ENCODE results near the gene DGUOK. TPM values are rescaled to one million over a fixed set of nuclear protein-coding genes. Genes with fewer than 3 reads are reported as not detected.
"Not testable (repeated sequence)": the region's sequence is repeated elsewhere in the genome, so short reads cannot be mapped to it uniquely, and the experiment has no call there.

The DGUOK gene
- polyA plus RNA-seq (2012; ENCODE audit: missing spikeins) = 76.7 TPM

DNA sequence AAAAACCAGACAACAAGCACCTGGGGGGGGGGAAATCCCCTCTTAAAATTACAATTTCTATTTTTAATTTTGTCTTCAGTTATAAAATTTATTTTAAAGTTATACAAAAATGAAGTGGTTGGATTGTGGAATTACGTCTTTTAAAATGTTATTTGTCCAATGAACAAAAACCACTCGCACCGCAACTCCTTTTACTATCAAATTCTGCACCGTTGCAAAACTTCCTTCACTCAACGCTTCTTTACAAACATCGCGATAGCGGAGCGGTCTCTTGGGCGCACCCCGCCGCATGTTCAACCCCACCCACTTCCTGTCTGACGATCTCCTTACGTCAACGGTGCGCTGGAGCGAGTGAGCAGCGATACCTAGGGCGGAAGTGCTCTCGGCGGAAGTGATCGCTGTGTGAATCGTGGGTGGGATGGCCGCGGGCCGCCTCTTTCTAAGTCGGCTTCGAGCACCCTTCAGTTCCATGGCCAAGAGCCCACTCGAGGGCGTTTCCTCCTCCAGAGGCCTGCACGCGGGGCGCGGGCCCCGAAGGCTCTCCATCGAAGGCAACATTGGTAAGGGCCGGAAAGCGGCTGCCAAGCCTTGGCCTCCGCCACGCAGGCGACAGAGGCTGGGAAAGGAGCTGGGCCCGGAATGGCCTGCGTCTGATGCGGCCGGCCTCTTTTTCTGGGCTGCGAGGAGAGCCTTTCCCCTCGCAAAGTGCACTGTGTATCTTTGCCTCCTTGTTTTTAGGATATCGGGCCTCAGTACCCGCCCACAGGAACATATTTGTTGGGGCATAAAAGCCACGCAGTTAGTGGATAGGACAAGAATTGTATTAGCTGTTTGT lies at the start of gene DGUOK:
TSS of gene DGUOK (plus strand) at position 388 of the 835 bp plus-strand sequence. CDS start at position 419, 31 bp downstream.
- TF ChIP-seq TAF1 (IDR thresholded peaks at IDR 0.05; ENCODE audit: borderline replicate concordance, low read depth, low read length) (peak; percentile 89; the same call in 1 of the 2 replicates), POLR2A (IDR thresholded peaks at IDR 0.05; ENCODE audit: low read depth, low read length) (peak; percentile 97), POLR2AphosphoS5 (IDR thresholded peaks at IDR 0.05; ENCODE audit: low read depth, low read length) (peak; percentile 97)
- DNase-seq (ENCODE audit: insufficient read length) (peak; percentile 80), FAIRE-seq (peak; percentile 100)

DNA sequence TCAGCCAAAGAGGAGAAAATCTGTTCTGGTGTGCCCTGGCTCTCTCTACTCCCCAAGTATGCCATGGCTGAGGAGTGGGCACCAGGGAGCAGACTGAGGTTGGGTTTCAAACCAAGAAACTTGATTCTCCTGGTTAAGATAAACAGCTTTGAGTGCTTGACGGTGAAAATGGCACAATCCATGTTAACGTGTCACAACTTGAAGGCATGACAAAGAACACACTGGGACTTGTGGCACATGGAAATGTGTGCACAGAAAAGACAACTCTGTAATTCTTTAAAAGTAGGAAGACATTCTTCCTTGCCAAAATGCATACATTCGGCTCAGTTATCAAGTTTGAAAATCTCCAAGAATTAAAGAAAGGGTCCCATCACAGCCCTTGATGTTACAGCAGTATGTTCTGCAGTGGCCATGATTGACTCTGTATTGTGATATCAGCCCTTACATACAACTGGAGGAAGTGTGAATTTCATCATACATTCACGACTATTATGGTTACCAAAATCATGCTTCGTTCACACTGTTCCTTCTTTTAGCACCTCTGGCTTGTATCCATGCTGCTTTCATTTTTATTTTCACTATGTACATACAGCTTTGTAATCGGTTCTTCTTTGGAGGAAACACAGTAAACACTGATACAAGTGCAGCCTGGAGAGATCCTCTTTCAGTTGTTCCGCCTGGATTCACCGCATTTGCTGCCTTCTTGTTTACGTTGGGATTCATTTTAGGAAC lies 49.4 kb upstream of the DGUOK start:
- peak; percentile 73 for FAIRE-seq
- DNase-seq (ENCODE audit: insufficient read length) = no peak
- TF ChIP-seq POLR2AphosphoS5 (IDR thresholded peaks at IDR 0.05; ENCODE audit: low read depth, low read length) (no peak), POLR2A (IDR thresholded peaks at IDR 0.05; ENCODE audit: low read depth, low read length) (no peak), TAF1 (IDR thresholded peaks at IDR 0.05; ENCODE audit: borderline replicate concordance, low read depth, low read length) (no peak)

DNA sequence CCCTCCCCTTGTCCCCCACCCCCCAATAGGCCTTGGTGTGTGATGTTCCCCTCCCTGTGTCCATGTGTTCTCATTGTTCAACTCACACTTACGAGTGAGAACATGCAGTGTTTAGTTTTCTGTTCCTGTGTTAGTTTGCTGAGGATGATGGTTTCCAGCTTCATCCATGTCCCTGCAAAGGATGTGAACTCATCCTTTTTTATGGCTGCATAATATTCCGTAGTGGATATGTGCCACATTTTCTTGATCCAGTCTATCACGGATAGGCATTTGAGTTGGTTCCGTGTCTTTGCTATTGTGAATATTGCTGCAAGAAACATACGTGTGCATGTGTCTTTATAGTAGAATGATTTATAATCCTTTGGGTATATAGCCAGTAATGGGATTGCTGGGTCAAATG lies 48.7 kb upstream of the DGUOK start:
- DNase-seq (ENCODE audit: insufficient read length); FAIRE-seq: not testable (repeated sequence)

DNA sequence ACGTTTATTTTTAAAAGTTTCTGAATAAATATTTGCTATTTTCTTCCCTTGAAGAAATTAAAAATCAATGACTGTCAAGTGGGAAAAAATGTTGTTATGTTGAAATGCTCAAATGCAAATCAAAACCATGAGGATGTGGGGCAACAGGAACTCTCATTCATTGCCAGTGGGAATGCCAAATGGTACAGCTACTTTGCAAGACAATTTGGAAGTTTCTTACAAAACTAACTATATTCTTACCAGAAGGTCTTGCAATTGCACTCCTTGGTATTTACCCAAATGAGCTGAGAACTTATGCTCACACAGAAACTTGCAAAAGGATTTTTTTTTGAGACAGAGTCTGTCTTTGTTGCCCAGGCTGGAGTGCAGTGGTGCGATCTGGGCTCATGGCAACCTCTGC lies 41.3 kb upstream of the DGUOK start:
- FAIRE-seq = no peak
- DNase-seq (ENCODE audit: insufficient read length) = no peak
- no peak for TF ChIP-seq POLR2A (IDR thresholded peaks at IDR 0.05; ENCODE audit: low read depth, low read length)
- TF ChIP-seq TAF1 (IDR thresholded peaks at IDR 0.05; ENCODE audit: borderline replicate concordance, low read depth, low read length) = no peak

DNA sequence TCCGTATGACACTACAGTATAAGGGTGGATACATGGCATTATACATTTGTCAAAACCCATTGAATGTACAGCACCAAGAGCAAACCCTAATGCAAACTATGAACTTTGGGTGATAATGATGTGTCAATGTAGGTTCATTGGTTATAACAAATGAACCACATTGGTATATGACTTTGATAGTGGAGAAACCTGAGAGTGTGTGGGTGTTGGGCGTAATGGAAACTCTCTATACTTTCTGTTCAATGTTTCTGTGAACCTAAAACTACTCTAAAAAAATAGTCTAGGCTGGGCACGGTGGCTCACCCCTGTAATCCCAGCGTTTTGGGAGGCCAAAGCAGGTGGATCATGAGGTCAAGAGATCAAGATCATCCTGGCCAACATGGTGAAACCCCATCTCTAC lies 40.3 kb upstream of the DGUOK start:
- FAIRE-seq = no peak
- TF ChIP-seq POLR2A (IDR thresholded peaks at IDR 0.05; ENCODE audit: low read depth, low read length) (no peak), POLR2AphosphoS5 (IDR thresholded peaks at IDR 0.05; ENCODE audit: low read depth, low read length) (no peak), TAF1 (IDR thresholded peaks at IDR 0.05; ENCODE audit: borderline replicate concordance, low read depth, low read length) (no peak)
- no peak for DNase-seq (ENCODE audit: insufficient read length)

DNA sequence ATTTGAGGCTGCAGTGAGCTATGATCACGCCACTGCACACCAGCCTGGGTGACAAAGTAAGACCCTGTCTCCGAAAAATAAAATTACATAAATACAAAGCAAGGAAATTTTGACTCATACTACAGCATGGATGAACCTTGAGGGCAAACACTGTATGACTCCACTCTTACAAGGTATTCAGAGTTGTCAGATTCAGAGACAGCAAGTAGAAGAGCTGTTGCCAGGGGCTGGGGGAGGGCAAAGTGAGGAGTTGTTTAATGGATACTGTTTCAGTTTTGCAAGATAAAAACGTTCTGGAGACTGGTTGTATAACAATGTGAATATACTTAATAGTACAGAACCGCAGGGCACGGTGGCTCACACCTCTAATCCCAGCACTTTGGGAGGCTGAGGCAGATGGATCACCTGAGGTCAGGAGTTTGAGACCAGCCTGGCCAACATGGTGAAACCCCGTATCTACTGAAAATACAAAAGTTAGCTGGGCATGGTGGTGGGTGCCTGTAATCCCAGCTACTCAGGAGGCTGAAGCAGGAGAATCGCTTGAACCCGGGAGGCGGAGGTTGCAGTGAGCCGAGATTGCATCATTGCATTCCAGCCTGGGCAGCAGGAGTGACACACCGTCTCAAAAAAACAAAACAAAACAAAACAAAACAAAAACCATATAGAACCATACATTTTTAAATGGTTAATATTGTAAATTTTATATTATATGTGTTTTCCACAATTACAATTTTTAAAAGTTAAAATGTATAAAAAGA lies 38.9 kb upstream of the DGUOK start:
- not testable (repeated sequence) for FAIRE-seq

DNA sequence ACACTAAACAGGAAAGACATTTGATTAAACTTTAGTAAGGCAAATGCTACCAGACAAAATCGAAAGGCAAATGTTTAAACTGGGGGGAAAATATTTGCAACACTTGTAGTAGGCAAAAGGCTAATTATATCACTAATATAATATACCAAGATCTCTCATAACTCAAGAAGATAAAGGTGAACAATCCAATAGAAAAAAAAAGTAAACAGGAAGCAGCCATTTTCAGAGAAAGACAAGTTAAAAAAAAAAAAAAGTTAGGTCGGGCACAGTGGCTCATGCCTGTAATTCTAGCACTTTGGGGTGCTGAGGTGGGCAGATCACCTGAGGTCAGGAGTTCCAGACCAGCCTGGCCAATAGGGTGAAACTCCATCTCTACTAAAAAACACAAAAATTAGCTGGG lies 38.3 kb upstream of the DGUOK start:
- FAIRE-seq = no peak
- DNase-seq (ENCODE audit: insufficient read length) = no peak
- TF ChIP-seq POLR2AphosphoS5 (IDR thresholded peaks at IDR 0.05; ENCODE audit: low read depth, low read length) = no peak
- no peak for TF ChIP-seq POLR2A (IDR thresholded peaks at IDR 0.05; ENCODE audit: low read depth, low read length)
- TF ChIP-seq TAF1 (IDR thresholded peaks at IDR 0.05; ENCODE audit: borderline replicate concordance, low read depth, low read length) = no peak

More for the DNA sequence above, 38.9 kb upstream of the DGUOK start:
- DNase-seq (ENCODE audit: insufficient read length) = not testable (repeated sequence)

DNA sequence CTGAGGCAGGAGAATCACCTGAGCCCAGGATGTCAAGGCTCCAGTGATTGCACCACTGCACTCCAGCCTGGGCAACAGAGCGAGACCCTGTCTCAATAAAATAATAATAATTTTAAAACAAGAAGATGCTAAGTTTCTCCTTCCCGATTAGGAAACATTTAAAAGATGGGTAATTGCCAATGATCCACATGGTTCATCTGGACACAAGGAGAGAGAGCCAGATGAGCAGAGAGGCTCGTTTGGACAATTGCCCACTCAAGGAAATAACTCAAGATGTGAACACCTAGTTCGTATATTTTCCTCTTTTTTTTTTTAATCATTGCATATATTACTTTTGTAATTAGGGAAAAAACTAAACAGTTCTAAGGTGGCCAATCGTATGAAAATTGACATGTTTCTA lies 37.5 kb upstream of the DGUOK start:
- DNase-seq (ENCODE audit: insufficient read length) = no peak
- no peak for FAIRE-seq
- TF ChIP-seq POLR2A (IDR thresholded peaks at IDR 0.05; ENCODE audit: low read depth, low read length) = no peak
- no peak for TF ChIP-seq POLR2AphosphoS5 (IDR thresholded peaks at IDR 0.05; ENCODE audit: low read depth, low read length)
- no peak for TF ChIP-seq TAF1 (IDR thresholded peaks at IDR 0.05; ENCODE audit: borderline replicate concordance, low read depth, low read length)

DNA sequence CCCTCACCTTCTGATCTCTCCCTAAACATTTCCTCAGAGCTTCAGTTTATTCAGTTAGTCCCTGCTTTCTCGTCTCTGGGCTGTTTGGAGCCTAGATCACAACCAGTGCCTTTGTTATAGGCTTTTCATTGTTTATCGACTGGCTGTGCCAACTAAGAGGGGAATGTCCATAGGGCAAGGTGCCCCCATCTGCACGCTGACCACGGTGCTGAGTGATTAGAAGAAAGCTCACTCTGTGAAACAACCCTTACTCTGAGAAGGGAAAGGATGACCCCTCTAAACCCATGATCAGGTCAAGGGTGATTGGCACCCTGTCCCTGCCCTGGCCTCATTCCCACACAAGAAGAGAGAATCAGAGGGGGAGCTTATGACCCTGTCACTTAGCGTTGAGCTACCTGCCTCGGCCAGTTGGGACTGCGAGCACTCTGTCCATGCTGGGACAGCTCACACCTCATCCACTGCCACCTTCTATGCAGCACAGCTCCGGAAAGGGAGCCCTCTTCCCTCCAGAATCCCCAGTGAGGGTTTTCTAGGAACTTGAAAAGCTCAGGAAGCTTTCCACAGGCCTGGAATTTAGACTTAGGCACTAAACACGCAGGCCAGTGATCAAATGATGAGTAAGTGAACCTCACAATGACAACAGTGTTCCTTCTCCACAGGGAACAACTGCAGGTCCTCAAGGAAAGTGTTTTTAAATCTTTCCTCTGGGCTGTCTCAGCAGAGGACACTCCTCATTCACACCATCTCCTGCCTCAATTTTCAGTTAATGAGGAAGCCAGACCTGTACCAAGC lies 36.2 kb upstream of the DGUOK start:
- TF ChIP-seq POLR2A (IDR thresholded peaks at IDR 0.05; ENCODE audit: low read depth, low read length) (no peak), TAF1 (IDR thresholded peaks at IDR 0.05; ENCODE audit: borderline replicate concordance, low read depth, low read length) (no peak), POLR2AphosphoS5 (IDR thresholded peaks at IDR 0.05; ENCODE audit: low read depth, low read length) (no peak)
- no peak for DNase-seq (ENCODE audit: insufficient read length)
- no peak for FAIRE-seq

DNA sequence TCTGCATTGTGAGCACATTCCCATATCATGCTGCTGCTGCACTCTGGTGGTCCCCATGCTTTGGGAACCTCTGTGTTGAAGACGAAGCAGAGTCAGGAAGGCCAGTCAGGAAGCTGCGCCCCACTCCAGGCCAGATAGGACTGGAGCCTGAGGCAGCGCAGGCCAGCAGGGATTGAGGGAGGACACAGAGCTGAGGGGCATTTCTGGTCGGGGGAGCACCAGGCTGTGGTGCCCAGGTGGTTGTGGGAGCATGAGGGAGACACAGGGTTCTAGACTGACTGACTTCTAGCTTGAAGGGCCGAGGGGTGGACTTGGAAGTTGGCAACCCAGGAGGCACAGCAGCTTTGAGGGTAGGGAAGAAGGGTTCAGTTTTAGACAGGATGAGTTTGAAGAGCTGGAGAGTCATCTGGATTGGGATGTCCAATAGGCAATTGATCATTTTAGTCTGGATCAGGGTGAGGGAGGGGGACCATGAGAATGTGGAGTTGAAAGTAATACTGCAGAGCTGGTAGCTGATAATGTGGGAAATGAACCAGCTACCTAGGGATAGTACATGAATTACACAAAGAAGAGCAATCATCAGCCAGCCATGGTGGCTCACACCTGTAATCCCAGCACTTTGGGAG lies 35.3 kb upstream of the DGUOK start:
- DNase-seq (ENCODE audit: insufficient read length) = no peak
- FAIRE-seq = no peak
- TF ChIP-seq TAF1 (IDR thresholded peaks at IDR 0.05; ENCODE audit: borderline replicate concordance, low read depth, low read length) (no peak), POLR2A (IDR thresholded peaks at IDR 0.05; ENCODE audit: low read depth, low read length) (no peak), POLR2AphosphoS5 (IDR thresholded peaks at IDR 0.05; ENCODE audit: low read depth, low read length) (no peak)

All from GM12892 (cell line).